Right ventricle myocardium superior (tissue), 1 donor: ENCODE results near the gene SHH. TPM values are rescaled to one million over a fixed set of nuclear protein-coding genes. Genes with fewer than 3 reads are reported as not detected.

Source experiments
- ATAC-seq: fragments of 200-7000 bp; cut with Tn5 transposase; one replicate; pipeline ENCODE4 v1.9.1; 2020; ENCODE audit warnings: mild to moderate bottlenecking; ENCODE audit not compliant: poor library complexity
- DNase-seq: peaks from one replicate; pipeline ENCODE4 v3.0.0-alpha.2; 2020
- intact Hi-C: fragments of 100-400 bp; cut with DNase I; formaldehyde crosslinking; loops from one replicate; pipeline ENCODE4 v1.11.2; 2022
- total RNA-seq: library from RNA; stranded (reverse); fragmentation: NEBNext Ultra II Directional; extraction: Animal tissue kit (Norgen Biotek cat#: 25700); gene quantifications from one replicate; pipeline ENCODE4 v1.2.1, GENCODE V29; 2021
- donor health status: DM: no; HTN: yes; CAD: no; lungs with severe emphysema.

Gene SHH
- total RNA-seq, 1 donor from 2014 or later = not detected

DNA sequence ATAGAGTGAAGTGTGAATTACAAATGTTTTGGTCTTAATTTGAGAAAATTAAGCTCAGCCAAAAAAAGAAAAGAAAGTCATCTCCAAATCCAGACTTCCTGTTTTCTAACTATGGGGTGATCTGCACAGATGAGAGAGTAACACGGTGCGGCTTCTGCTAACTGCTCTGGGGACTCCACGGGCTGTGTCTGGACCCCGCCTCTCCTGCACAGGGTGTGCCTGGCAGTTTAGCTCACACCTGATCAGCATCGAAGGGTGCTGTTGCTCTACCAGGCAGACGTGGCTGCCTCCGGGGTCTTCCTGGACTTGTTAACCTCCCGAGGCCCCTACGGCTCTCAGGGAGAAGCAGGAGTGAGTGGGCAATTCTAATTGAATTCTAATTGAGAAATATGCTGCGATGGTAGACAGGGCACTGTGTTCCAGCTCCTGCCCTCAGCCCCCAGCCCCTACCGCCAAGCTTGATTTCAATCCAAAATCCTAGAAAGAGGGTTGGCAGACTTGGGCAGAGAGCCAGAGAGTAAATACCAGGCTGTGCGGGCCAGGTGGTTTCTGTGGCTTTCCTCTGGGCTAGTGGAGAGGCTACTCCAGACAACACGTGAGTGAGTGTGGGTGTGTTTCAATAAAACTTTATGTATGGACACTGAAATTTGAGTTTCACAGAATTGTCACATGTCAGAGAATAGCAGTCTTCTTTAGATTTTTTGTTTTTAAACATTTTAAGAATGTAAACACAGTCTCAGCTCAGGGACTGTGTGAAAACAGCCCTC, 13.4 kb downstream of the SHH start:
- ATAC-seq (no peak), DNase-seq (no peak)
- intact Hi-C loops = loop anchor here (5.0 to 10.0 kb wide), 2 partner anchors 673 to 1016 kb away; no protein-coding TSS in a partner anchor

DNA sequence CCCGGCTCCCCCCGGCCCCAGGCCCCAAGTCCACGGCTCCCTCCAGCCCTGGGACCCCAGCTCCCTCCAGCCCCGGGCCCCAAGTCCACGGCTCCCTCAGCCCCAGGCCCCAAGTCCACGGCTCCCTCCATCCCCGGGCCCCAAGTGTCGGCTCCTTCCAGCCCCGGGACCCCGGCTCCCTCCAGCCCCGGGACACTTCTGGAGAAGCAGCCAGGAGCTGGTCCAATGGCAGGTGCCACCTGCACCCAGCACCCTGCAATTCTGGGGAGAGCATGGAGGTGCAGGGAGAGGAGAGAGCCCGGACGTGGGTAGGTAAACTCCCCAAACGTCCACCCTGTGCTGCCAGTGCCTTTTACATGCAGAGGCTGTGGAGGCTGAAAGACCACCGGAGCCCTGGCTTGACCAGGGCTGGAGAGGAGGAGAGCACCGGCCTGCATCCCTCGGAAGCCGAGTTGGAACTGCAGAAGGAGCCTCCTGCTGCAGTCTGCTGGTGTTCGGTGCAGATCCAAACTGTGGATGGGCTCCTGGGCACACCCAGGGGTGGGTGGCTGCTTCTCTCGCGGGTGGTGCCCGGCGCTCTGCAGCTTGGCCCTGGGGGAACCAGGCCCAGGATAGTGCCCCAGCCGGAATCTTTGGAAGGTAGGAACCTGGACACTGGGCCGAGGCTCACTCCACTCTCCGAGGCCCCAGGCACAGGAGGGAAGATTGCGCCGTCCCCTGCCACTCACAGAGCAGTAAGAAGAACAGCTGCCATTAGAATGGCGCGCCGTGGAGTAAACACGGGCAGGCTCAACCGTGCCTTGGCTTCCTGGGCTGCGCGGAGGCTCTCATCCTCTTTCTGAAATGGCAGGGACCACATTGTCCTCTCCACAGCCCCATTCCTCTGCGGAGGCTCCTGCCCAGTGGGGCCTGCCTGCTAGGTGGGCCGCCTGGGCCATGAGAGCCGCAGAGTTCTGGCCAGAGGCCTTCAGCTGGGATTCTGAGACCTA, 14.7 kb downstream of the SHH start:
- intact Hi-C loops = loop anchor here (5.0 to 10.0 kb wide), 2 partner anchors 675 to 1017 kb away; no protein-coding TSS in a partner anchor
- DNase-seq (no peak), ATAC-seq (peak; percentile 20)

DNA sequence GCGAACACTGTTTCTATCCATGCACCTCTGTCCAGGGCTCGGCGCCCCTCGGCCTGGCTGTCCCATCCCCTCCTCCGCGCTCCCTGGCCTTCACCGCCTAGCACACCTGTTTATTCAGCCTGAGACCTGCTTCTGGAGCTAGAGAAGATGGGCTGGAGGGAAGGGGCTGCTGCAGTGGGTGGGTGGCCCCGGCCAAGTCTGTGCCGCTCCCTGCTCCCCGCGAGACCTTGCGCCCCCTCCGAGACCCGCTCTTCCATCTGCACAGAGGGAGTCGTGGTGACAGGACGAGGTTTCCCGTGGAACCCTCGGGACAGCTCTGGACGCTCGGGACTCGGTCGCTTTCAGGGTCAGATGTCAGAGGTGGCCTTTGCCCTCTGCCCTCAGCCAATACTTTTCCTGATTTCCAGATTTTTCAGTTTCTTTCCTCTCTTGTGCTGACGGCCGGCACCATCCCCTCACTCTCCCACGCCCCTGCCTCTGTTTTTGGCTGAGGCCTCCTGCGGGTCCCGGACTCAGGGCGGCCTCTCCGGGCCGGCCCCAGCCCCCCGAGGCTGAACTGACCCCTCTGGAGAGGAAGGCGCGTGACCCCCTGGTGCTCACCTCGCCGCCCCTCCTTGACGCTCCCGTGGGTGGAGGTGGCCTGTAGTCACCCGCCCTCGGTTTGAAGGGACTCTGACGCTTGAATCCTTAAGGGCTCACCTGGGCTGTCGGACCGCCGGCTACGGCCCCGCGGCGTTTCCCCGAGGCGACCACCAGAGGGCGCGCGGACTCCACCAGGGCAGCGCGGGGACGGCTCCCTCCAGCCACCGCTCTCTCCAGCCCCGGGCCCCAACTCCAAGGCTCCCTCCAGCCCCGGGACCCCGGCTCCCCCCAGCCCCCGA, 15.6 kb downstream of the SHH start:
- DNase-seq (peak; percentile 77), ATAC-seq (peak; percentile 90)
- intact Hi-C loops = loop anchor here (5.0 to 10.0 kb wide), 2 partner anchors 676 to 1018 kb away; no protein-coding TSS in a partner anchor

DNA sequence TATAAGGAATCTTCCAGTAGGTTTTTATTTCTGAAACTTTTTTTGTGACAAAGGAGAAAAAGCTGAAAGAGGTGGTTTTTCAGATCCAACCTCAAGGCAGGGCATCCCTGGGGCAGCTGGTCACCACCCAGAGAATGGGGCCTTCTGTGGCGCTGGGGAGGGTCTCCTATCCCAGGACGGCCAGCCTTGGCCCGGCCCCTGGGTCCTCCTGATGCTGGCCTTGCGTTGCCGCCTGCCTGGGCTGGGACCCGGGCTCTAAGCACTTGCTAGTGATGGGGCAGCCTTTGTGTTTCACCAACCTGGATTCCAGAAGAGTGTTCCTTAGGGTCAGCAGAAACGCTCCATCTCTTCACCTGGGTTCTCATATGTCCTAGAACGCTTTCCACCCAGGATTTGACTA, 16.3 kb downstream of the SHH start:
- intact Hi-C loops = loop anchor here (5.0 to 10.0 kb wide), 2 partner anchors 676 to 1019 kb away; no protein-coding TSS in a partner anchor
- DNase-seq (no peak), ATAC-seq (no peak)

DNA sequence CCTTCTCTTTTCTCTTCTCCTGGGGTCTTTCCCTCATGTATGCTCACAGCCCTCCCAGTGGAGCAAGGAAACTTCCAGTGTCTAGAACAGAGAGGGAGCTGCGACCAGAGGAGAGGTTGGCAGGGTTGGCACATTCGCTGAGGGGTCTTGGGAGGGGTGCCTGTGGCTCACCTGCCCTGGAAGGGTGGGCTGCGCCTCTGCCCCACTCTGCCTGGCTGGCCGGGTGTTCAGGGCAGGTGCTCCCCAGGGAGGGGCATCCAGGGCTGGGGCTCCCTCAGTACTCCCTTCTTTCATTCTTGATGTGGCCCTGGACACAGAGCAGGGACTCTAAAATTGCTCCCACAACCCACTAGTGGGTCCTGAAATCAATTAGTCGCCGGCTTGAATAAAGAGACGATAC, 16.9 kb downstream of the SHH start:
- intact Hi-C loops = loop anchor here (5.0 to 10.0 kb wide), 2 partner anchors 677 to 1019 kb away; no protein-coding TSS in a partner anchor
- ATAC-seq = no peak
- DNase-seq = no peak

DNA sequence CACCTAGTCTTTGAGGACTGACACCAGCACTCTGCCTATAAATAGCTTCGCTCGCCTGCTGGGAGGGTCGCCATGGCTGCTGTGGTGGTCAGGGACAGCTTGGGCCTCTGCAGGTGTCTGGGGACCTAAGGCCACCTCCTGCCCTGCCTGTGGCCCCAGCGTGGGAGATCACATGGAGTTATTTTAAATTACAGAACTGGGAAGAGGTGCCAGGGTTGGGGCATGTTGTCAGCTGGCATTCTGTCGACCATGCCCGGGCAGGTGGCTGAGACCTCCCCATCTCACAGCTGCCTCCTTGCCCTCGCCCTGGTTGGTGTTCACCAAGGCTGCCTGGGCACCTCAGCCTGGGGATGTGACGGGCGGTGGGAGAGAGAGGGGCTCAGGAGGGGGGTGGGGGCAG, 18.1 kb downstream of the SHH start:
- intact Hi-C loops = loop anchor here (10.0 kb wide), 1 partner anchor 1021 kb away; no protein-coding TSS in a partner anchor
- DNase-seq (no peak), ATAC-seq (no peak)

DNA sequence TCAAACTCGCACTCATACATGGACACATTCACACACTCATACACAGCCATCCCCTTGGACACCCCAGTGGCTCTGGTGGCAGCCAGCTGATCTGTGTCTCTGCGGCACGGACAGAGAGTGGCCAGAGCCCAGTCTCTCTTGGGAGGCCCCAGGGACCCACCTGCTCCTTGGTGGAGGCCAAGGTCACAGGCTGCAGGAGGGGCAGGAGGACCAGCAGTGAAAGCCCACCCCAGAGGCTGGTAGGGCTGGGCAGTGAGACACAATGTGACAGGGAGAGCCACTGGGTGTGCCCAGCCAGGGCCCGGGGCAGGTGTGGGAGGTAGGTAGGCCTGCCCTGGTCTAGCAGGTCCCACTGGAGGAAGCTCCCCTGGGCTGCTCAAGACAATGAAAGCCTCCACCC, 18.5 kb downstream of the SHH start:
- intact Hi-C loops = loop anchor here (10.0 kb wide), 1 partner anchor 1021 kb away; no protein-coding TSS in a partner anchor
- DNase-seq (no peak), ATAC-seq (no peak)

DNA sequence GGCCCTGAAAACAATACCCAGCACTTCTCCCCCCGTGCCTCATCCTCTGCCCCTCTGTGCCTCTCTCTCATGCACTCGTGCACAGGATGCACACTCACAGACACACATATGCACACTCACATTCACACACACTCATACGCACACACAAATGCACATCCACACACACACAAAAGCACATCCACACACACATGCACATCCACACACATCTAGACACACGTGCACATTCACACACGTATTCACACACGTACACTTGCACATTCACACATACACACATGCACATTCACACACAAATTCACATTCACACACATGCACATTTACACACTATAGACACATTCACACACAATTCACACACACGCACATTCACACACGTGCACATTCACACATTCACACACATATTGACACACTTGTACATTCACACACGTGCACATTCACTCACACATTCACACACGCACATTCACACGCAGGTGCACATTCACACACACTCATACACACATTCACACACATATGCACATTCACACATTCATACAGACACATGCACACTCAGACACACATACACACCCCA, 19.2 kb downstream of the SHH start:
- DNase-seq = no peak
- no peak for ATAC-seq
- intact Hi-C loops = loop anchor here (10.0 kb wide), 1 partner anchor 1022 kb away; no protein-coding TSS in a partner anchor

DNA sequence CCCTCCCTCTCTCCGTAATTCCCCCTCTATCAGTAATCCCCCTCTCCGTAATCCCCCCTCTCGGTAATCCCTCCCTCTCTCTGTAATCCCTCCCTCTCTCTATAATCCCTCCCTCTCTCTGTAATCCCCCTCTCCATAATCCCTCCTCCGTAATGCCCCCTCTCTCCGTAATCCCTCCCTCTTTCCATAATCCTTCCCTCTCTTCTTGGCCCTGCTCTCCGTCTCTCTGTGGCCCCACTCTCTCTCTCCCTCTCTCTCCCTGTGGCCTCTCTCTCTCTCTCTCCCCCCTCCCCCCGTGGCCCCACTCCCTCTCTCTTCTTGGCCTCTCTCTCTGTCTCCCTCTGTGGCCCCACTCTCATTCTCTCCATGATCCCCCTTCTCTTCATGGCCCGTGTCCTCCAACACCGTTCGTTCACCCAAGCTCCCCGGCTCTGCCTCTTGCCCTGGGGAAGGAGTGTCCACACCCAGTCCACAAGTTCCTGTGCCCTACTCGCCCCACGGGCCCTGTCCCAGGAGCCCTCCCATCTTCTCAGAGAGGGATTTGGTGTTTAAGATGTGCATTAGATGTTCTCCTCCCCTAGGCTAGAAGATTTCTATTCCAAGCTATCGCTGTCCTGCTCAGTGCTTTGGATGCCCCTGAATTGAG, 19.8 kb downstream of the SHH start:
- DNase-seq = no peak
- intact Hi-C loops = loop anchor here (10.0 kb wide), 1 partner anchor 1022 kb away; no protein-coding TSS in a partner anchor
- no peak for ATAC-seq

DNA sequence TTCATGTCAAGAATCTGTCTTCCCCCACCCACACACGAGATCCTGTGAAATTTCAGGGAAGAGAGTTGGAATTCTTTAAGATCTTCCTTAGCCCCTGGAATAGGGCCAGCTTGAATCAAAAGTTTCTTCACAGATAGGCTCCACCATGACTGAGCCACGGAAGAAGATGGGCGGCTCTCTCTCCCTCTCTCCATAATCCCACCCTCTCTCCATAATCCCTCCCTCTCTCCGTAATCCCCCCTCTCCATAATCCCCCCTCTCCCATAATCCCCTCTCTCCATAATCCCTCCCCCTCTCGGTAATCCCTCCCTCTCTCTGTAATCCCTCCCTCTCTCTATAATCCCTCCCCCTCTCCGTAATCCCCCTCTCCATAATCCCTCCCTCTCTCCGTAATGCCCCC, 20.4 kb downstream of the SHH start:
- ATAC-seq (no peak), DNase-seq (no peak)
- intact Hi-C loops = loop anchor here (10.0 kb wide), 1 partner anchor 1023 kb away; no protein-coding TSS in a partner anchor

DNA sequence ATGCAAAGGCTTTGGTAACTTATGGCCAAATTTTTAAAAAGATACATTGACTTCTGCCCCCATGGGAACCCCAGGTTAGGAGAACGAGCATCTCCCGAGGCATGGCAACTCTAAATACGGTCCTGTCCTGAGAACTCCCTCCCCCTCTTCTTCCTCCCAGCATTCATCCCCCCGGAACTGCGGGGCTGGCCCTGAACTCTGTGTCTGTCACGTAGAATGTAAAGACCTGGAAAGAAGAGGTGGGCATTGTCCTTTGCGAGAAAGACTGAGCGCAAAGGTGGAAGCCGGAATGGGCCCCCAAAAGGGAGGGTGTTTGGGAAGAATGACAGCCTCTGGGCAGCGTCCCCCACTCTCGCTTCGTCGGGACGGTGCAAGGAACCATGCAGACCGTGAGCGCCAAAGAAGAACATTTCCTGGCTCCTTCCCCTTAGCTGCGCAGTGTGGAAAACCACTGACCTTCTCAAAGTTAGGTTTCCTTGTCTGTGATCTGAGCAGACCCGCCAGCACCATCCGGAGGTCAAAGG, 21.0 kb downstream of the SHH start:
- intact Hi-C loops = loop anchor here (10.0 kb wide), 1 partner anchor 1024 kb away; no protein-coding TSS in a partner anchor
- no peak for DNase-seq

DNA sequence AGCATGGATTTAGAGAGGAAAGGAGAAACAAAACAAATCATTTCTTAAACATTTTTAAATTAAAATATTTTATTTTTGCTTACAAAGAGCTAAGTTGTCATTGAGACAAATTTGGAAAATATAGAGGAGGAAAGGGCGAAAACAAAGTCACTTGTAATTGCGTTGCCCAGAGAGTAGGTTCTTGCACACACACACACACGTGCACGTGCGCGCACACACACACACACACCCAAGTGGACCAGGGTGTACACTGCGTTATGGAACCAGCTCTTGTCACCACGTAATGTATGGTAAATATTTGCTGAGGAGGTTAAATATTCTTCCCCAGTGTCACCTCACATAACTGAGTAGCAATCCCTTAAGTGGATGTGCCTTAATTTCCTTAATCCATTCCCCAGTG, 21.6 kb downstream of the SHH start:
- intact Hi-C loops = loop anchor here (10.0 kb wide), 1 partner anchor 1024 kb away; no protein-coding TSS in a partner anchor
- DNase-seq (no peak), ATAC-seq (no peak)

More for the DNA sequence above, 21.0 kb downstream of the SHH start:
- ATAC-seq = no peak

DNA sequence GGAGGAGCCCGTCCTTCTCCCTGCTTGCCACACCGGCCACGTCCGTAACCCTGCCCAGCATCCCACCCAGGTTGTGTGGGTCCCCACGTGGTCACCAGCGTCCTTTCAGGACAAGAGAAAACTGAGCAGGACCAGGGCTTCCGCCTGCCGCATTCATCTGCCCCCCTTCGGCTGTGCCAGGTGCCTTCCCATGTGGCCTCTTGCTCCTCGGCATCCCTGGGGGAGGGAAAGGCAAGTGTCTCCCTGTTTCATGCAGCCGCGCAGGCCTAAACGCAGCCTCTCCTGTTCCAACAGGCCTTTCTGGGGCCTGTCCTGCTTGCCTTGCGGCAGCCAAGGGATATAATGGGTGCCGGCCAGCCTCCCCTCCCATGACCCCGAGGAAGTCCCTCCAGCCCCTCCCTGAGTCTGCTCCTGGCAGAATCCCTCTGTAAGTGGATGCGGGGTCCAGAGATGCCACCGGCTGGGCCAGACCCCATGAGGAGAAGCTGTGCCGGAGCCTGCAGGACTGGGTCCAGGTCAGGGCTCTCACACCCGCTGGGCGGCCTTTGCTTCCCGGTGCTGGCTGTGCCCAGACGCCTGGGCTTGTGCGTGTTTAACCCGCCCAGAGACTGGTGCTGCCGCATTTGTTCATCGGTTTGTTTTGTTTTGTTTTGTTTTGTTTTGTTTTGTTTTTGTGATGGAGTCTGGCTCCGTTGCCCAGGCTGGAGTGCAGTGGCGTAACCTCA, 23.1 kb downstream of the SHH start:
- ATAC-seq = no peak
- intact Hi-C loops = no loop called here
- no peak for DNase-seq

DNA sequence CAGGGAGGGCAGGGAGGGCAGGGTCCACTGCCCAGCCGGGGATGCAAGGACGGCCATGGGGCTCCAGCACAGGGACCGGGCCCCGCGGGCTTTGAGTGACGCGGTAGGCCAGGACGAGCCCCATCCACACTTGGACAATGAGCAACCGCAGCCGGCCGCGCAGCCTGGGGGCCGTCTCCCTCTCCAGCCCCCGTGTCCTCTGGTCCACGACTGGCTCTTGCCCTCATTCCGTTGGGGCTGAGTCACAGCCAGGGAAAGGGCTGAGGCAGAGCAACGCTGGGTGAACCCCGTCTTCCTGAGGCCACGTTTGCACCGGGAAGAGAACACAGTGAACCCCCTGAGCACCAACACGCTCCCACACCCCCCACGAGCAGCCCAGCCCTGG, 23.7 kb downstream of the SHH start:
- intact Hi-C loops = no loop called here
- ATAC-seq (no peak), DNase-seq (no peak)

DNA sequence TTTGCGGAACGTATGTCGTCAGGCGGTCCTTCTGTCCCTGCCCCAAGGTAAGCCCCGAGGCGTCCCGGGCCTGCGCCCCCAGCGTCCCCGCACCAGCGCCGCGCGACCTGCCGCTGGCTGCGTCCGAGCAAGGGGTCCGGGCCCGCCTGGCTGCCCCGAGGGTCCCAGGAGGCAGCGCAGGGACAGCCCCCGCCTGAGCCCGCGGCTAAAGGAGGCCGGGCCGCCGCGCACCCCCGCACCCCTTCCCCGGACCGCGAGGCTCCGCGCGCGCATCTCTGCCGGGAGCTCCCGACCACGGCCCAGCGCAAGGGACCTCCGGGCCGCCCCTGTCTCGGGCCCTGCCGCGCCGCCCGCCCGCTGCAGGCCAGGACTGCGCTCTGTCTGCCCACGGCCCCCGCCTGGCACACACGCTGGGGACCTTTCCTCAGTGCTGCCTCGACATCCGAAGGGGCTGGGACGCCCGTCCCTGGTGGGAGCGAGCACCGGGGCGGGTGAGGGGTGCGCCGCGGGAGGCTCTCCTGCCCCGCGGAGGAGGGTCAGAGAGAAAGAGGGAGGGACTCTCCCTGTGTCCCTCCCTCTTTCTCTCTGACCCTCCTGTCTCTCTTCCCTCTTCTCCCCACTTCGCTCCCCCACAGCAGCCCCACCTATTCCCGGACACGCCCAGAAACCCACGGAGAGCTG, 25.0 kb downstream of the SHH start:
- intact Hi-C loops = no loop called here
- ATAC-seq (peak; percentile 42), DNase-seq (no peak)

DNA sequence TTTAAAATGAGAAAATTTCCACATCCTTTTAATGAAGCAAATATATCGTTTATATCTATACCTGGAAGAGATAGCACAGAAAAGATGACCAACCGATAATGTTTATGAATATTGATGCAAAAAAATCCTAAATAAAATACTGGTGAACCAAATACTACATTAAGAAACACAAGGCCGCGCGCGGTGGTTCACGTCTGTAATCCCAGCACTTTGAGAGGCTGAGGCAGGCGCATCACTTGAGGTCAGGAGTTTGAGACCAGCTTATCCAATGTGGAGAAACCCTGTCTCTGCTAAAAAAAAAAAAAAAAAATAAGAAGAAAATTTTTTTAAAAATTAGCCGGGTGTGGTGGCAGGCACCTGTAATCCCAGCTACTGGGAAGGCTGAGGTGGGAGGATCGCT, 25.8 kb downstream of the SHH start:
- ATAC-seq (no peak), DNase-seq (no peak)
- intact Hi-C loops = no loop called here
